Spleen (tissue), 11 donors: ENCODE results near the gene EXPH5. TPM values are rescaled to one million over a fixed set of nuclear protein-coding genes. Genes with fewer than 3 reads are reported as not detected.
A peak's percentile ranks its signal among the peaks of the same experiment; 100 is the strongest.

ENCODE experiments used
- DNase-seq: peaks from one replicate; pipeline ENCODE4 v3.0.0-alpha.2; 2020
- H3K27ac ChIP-seq, 8 donors: fragments of 200-600 bp; sonication (generic) in 7 of 8; 1 replicate in 4 of 8; 2 replicates in 4 of 8; pipeline versions ENCODE4 v1.5.0 to v1.8.0; 2016 to 2021; ENCODE audit warnings: inconsistent platforms in 4 of 8, mild to moderate bottlenecking in 4 of 8, moderate library complexity in 1 of 8
- H3K27me3 ChIP-seq, 7 donors: fragments of 200-600 bp; sonication (generic) in 6 of 7; replicated peaks in 1 of 7; 1 replicate in 4 of 7; 2 replicates in 3 of 7; pipeline versions ENCODE4 v1.5.0 to v1.8.0; 2016 to 2021; ENCODE audit warnings: inconsistent platforms in 3 of 7, mild to moderate bottlenecking in 1 of 7
- H3K36me3 ChIP-seq, 6 donors: fragments of 200-600 bp; sonication (generic) in 5 of 6; 1 replicate in 4 of 6; 2 replicates in 2 of 6; pipeline versions ENCODE4 v1.5.0 to v1.8.0; 2016 to 2021; ENCODE audit warnings: inconsistent platforms in 2 of 6
- H3K4me1 ChIP-seq, 6 donors: fragments of 200-600 bp; sonication (generic) in 5 of 6; 1 replicate in 3 of 6; 2 replicates in 3 of 6; pipeline versions ENCODE4 v1.5.0 to v1.8.0; 2016 to 2021; ENCODE audit warnings: inconsistent platforms in 3 of 6
- H3K4me3 ChIP-seq, 8 donors: fragments of 200-600 bp; sonication (generic) in 7 of 8; 1 replicate in 4 of 8; 2 replicates in 4 of 8; pipeline versions ENCODE4 v1.5.0 to v1.8.0; 2016 to 2021; ENCODE audit warnings: inconsistent platforms in 4 of 8, mild to moderate bottlenecking in 4 of 8, moderate library complexity in 2 of 8
- H3K9me3 ChIP-seq, 8 donors: fragments of 200-600 bp; sonication (generic) in 7 of 8; 1 replicate in 4 of 8; 2 replicates in 4 of 8; pipeline versions ENCODE4 v1.5.0 to v1.8.0; 2016 to 2021; ENCODE audit warnings: inconsistent platforms in 4 of 8
- POLR2A ChIP-seq, 3 donors: fragments of 450-650 bp; IDR thresholded peaks; one replicate each; pipeline ENCODE4 v1.5.1; 2017; ENCODE audit warnings: antibody characterized with exemption in 3 of 3, mild to moderate bottlenecking in 1 of 3
- POLR2AphosphoS5 ChIP-seq, 3 donors: sonication (generic); formaldehyde crosslinking; IDR thresholded peaks; one replicate each; pipeline ENCODE4 v1.5.1; 2017; ENCODE audit warnings: antibody characterized with exemption in 3 of 3
- WGBS, 5 donors: extraction: QIAGEN DNeasy Blood & Tissue Kit in 3 of 5; methylation state at CpG; one replicate each; pipeline versions ENCODE4 v1.1.5 to v1.1.7; 2013 to 2018; 5-methylcytosine and 5-hydroxymethylcytosine counted together
- intact Hi-C: fragments of 100-400 bp; cut with DNase I; formaldehyde crosslinking; loops from one replicate; pipeline ENCODE4 v1.15.0; 2023; ENCODE audit warnings: low total_unique reads
- polyA plus RNA-seq, 3 donors: library from polyadenylated mRNA; stranded (reverse); fragments of 200-250 nt; gene quantifications; one replicate each; pipeline ENCODE4 v1.2.1, GENCODE V29; 2013
- total RNA-seq, 7 donors: library from RNA; depleted of rRNA in 3 of 7; stranded (reverse); fragments of >200 nt in 3 of 7; fragmentation: NEBNext Ultra II Directional in 4 of 7; extraction: Animal tissue kit (Norgen Biotek cat#: 25700) in 4 of 7; gene quantifications; one replicate each; pipeline versions ENCODE4 v1.1.0 to v1.2.1, GENCODE V29; 2016 to 2021
- TF ChIP-seq, protein P1 (sequence below), 11 experiments: fragments of 200-600 bp in 7 of 11; fragments of 450-650 bp in 4 of 11; sonication (generic) in 4 of 11; IDR thresholded peaks in 8 of 11; conservative IDR thresholded peaks in 3 of 11; 1 replicate in 7 of 11; 2 replicates in 4 of 11; pipeline versions ENCODE4 v1.4.0 to v1.8.0; 2016 to 2021; ENCODE audit warnings: antibody characterized with exemption in 11 of 11, inconsistent platforms in 4 of 11, mild to moderate bottlenecking in 1 of 11
- donor health status: healthy with polysubstance abuse.
- donor health status: DM: no; HTN: no; CAD: no; lungs with moderate emphysema.
- donor health status: DM: no; HTN: no; CAD: no.
- donor health status: Bipolar disorder and iron deficiency.
- donor health status: healthy.
- donor health status: DM: no; HTN: no; CAD: no.
- donor health status: DM: yes; HTN: yes; CAD: no.

EXPH5 gene
- total and polyA plus RNA-seq, 10 donors = 0.05 to 1.9 (median 0.77) TPM

DNA sequence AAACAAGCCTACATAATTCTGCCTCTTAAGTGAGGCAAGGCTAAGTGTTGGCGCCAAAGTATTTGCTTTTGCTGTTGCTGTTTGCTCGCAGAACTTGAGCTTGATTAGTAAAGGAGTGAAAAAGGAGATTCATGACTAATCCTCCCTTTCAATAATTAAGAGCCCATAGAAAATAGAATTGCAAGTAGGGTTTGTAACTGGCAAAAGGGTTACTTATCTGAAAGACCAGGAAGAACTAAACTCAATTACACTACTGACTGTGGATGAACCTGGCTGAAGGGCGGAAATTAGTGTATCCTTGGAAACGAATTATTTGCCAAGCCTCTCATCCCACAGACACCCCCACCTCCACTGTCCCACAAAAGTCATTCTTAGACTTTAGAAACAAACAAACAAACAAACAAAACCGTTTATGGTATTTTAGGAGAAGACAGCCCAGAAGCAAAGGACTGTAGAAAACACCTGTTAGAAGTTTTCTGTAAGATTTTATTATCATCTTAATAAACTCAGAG lies 411 bp upstream of the EXPH5 start:
- H3K27me3 ChIP-seq = peaks cover 0 to 38% (median 9%) of the 10 kb centered on the region in 7 donors
- intact Hi-C loops = no loop called here
- no peaks in the 10 kb centered on the region for H3K36me3 ChIP-seq
- TF ChIP-seq POLR2A (IDR thresholded peaks at IDR 0.05) = no peak
- no peak for TF ChIP-seq POLR2AphosphoS5 (IDR thresholded peaks at IDR 0.05)
- TF ChIP-seq, protein P1, sequence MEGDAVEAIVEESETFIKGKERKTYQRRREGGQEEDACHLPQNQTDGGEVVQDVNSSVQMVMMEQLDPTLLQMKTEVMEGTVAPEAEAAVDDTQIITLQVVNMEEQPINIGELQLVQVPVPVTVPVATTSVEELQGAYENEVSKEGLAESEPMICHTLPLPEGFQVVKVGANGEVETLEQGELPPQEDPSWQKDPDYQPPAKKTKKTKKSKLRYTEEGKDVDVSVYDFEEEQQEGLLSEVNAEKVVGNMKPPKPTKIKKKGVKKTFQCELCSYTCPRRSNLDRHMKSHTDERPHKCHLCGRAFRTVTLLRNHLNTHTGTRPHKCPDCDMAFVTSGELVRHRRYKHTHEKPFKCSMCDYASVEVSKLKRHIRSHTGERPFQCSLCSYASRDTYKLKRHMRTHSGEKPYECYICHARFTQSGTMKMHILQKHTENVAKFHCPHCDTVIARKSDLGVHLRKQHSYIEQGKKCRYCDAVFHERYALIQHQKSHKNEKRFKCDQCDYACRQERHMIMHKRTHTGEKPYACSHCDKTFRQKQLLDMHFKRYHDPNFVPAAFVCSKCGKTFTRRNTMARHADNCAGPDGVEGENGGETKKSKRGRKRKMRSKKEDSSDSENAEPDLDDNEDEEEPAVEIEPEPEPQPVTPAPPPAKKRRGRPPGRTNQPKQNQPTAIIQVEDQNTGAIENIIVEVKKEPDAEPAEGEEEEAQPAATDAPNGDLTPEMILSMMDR (IDR thresholded peaks at IDR 0.05 in 8 of 11, conservative IDR thresholded peaks at IDR 0.05 in 3 of 11) = no peak
- WGBS, 5 donors = 24 to 35% (median 28%) methylated on average over 5 of the region's 5 CpGs
- peaks cover 3 to 22% (median 11%) of the 10 kb centered on the region in 6 donors for H3K4me1 ChIP-seq
- no peak overlapping the region for H3K27ac ChIP-seq
- DNase-seq = no peak
- H3K4me3 ChIP-seq = peak overlapping the region in 7 of 8 donors; percentile 59 to 89 (median 71)
- H3K9me3 ChIP-seq = no peaks in the 10 kb centered on the region

DNA sequence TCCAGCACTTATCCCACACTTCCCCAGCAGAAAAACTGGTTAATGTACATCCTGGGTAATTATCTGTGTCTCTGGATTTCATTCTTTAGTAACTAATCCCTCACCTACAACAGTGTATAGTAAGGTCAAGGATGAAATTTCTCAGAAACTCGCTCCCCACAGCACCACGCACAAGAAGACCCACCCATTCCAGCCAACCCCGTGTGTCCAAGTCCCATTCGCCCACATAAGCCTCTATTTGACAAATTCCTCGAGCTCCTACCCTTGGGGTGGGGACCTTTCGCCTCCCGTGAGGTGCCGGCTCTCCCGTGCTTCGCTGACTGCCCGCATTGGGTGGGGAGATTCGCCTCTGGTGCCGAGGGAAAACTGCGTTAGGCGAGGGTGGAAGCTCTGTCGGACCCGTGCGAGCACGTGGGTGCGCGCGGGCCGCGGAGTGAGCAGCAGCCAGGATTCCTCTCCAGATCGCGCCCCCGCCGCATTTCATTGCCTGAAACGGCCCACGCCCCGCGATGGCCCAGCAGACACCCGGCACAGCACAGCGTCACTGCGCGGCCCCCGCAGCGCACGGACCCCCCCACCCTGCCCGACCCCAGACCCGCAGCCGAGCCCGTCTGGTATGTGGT lies 866 bp downstream of the EXPH5 start:
- H3K4me1 ChIP-seq = peaks cover 3 to 22% (median 11%) of the 10 kb centered on the region in 6 donors
- no peaks in the 10 kb centered on the region for H3K36me3 ChIP-seq
- H3K9me3 ChIP-seq = no peaks in the 10 kb centered on the region
- H3K27ac ChIP-seq = peak overlapping the region in 3 of 8 donors; percentile 33 to 48 (median 40)
- 1 to 2% (median 2%) methylated on average over 23 to 43 of the region's 43 CpGs for WGBS, 5 donors
- H3K27me3 ChIP-seq = peaks cover 0 to 38% (median 9%) of the 10 kb centered on the region in 7 donors
- DNase-seq = peak; percentile 81
- TF ChIP-seq POLR2A (IDR thresholded peaks at IDR 0.05) (no peak), POLR2AphosphoS5 (IDR thresholded peaks at IDR 0.05) (no peak)
- TF ChIP-seq, protein P1 (IDR thresholded peaks at IDR 0.05 in 8 of 11, conservative IDR thresholded peaks at IDR 0.05 in 3 of 11) = no peak
- H3K4me3 ChIP-seq = peak overlapping the region; percentile 53 to 89 (median 70)
- intact Hi-C loops = no loop called here

DNA sequence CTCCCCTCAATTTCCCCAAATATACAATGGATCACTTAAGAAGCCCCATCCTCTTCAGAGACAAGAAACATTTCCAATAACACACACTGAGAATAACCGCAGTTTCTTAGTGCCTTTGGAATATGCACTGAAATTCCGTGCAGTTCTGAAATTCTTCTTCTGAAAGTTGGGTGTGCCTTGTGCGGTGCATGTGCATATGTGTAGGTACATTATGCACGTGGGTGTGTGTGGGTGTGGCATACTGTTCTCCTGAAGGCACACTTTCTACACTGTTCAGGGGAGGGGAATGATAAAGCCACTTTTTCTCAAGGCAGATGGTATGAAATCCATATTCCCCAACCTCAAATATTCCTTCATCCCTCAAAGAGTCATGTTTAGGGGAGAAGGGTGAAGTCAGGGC lies 1.7 kb downstream of the EXPH5 start:
- TF ChIP-seq POLR2A (IDR thresholded peaks at IDR 0.05) (no peak), POLR2AphosphoS5 (IDR thresholded peaks at IDR 0.05) (no peak)
- TF ChIP-seq, protein P1 (IDR thresholded peaks at IDR 0.05 in 8 of 11, conservative IDR thresholded peaks at IDR 0.05 in 3 of 11) = no peak
- no peak for DNase-seq
- H3K9me3 ChIP-seq = no peaks in the 10 kb centered on the region
- intact Hi-C loops = no loop called here
- WGBS, 5 donors = 89 to 95% (median 91%) methylated on average over 4 of the region's 4 CpGs
- no peaks in the 10 kb centered on the region for H3K36me3 ChIP-seq
- peaks cover 0 to 38% (median 9%) of the 10 kb centered on the region in 7 donors for H3K27me3 ChIP-seq
- H3K27ac ChIP-seq = no peak overlapping the region
- no peak overlapping the region for H3K4me3 ChIP-seq
- peaks cover 3 to 22% (median 11%) of the 10 kb centered on the region in 6 donors for H3K4me1 ChIP-seq

DNA sequence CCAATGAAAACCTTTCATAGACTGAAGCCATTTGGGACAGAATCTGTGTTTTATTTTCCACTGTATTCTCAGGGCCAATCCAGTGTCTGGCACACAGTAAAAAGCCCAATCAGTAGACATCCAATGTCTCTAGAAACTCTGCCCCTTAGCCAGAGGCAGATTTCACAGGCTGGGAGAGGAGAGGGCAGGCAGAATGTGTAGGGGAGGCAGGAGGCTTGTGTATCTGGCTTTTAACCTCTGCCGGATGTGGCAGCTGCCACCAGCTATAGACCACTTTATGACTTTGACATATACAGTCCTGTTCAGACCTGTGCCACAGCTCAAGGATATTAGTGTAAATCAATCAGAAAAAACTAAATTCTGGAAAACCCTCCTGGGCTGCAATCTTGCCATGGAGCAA lies 4.4 kb downstream of the EXPH5 start:
- DNase-seq = no peak
- Histone ChIP-seq H3K9me3 (no peaks in the 10 kb centered on the region), H3K4me3 (no peak overlapping the region), H3K4me1 (peaks cover 3 to 20% (median 11%) of the 10 kb centered on the region in 6 donors), H3K36me3 (no peaks in the 10 kb centered on the region), H3K27ac (no peak overlapping the region), H3K27me3 (peaks cover 0 to 16% (median 5%) of the 10 kb centered on the region in 7 donors)
- intact Hi-C loops = no loop called here
- no peak for TF ChIP-seq POLR2AphosphoS5 (IDR thresholded peaks at IDR 0.05)
- TF ChIP-seq POLR2A (IDR thresholded peaks at IDR 0.05) = no peak
- TF ChIP-seq, protein P1 (IDR thresholded peaks at IDR 0.05 in 8 of 11, conservative IDR thresholded peaks at IDR 0.05 in 3 of 11) = no peak
- WGBS, 5 donors = 57 to 86% (median 69%) methylated on average over 1 of the region's 1 CpG
